Umbilical cord (tissue), 2 donors: ENCODE data around the gene MGST2. TPM values are rescaled to one million over a fixed set of nuclear protein-coding genes. Genes with fewer than 3 reads are reported as not detected.
"Not testable (repeated sequence)": the region's sequence is repeated elsewhere in the genome, so short reads cannot be mapped to it uniquely, and the experiment has no call there.

Source experiments
- DNase-seq: peaks from one replicate; pipeline ENCODE4 v3.0.0-alpha.2; 2015; ENCODE audit warnings: low spot score
- total RNA-seq: library from RNA; depleted of rRNA; stranded (reverse); fragments of >200 nt; gene quantifications from one replicate; pipeline ENCODE4 v1.2.3, GENCODE V29; 2014; ENCODE audit warnings: low replicate concordance; ENCODE audit not compliant: insufficient read depth

Gene MGST2
- total RNA-seq, 1 donor from 2014 or later = 62.6 TPM

- DNase-seq = no peak
These were observed 4.3 kb downstream of the MGST2 start for GRCh38 chr4:139669890-139670289.

GRCh38 chr4:139670775-139671174, 5.2 kb downstream of the MGST2 start:
- no peak for DNase-seq

GRCh38 chr4:139672215-139672614, 6.6 kb downstream of the MGST2 start:
- no peak for DNase-seq

- no peak for DNase-seq
These were observed 7.1 kb downstream of the MGST2 start for GRCh38 chr4:139672732-139673131.

- DNase-seq = peak; percentile 54
These were observed 9.4 kb downstream of the MGST2 start for GRCh38 chr4:139674875-139675550.

GRCh38 chr4:139675651-139676050, 10.0 kb downstream of the MGST2 start:
- no peak for DNase-seq

GRCh38 chr4:139676365-139676764, 10.7 kb downstream of the MGST2 start:
- no peak for DNase-seq

GRCh38 chr4:139676913-139677585, 11.4 kb downstream of the MGST2 start:
- no peak for DNase-seq

- no peak for DNase-seq
These were observed 16.7 kb downstream of the MGST2 start for GRCh38 chr4:139682309-139682708.

GRCh38 chr4:139682741-139683151, 17.1 kb downstream of the MGST2 start:
- peak; percentile 79 for DNase-seq

- DNase-seq = no peak
These were observed 18.7 kb downstream of the MGST2 start for GRCh38 chr4:139684351-139684750.

- no peak for DNase-seq
These were observed 19.6 kb downstream of the MGST2 start for GRCh38 chr4:139685180-139685579.

- peak; percentile 61 for DNase-seq
These were observed 20.5 kb downstream of the MGST2 start for GRCh38 chr4:139686130-139686529.

GRCh38 chr4:139686988-139687387, 21.4 kb downstream of the MGST2 start:
- DNase-seq = no peak

GRCh38 chr4:139689093-139689722, 23.6 kb downstream of the MGST2 start:
- no peak for DNase-seq

GRCh38 chr4:139690419-139690818, 24.8 kb downstream of the MGST2 start:
- no peak for DNase-seq

GRCh38 chr4:139692309-139693012, 26.8 kb downstream of the MGST2 start:
- no peak for DNase-seq

- DNase-seq = peak; percentile 68
These were observed 29.0 kb downstream of the MGST2 start for GRCh38 chr4:139694522-139695107.

- no peak for DNase-seq
These were observed 30.9 kb downstream of the MGST2 start for GRCh38 chr4:139696491-139696890.

GRCh38 chr4:139698167-139698925, 32.7 kb downstream of the MGST2 start:
- not testable (repeated sequence) for DNase-seq

- no peak for DNase-seq
These were observed 34.9 kb downstream of the MGST2 start for GRCh38 chr4:139700568-139700967.
